Measurements from ENCODE around the gene SLC9A8. TPM values are rescaled to one million over a fixed set of nuclear protein-coding genes. Genes with fewer than 3 reads are reported as not detected.

SLC9A8 gene
- total RNA-seq, 1 donor from 2014 or later: 65.7 TPM

- POLR2A ChIA-PET: no interaction called here
- Mint-ChIP-seq H3K27me3 (no peaks in the 10 kb centered on the region), H3K4me3 (no peak overlapping the region), H3K9me3 (no peaks in the 10 kb centered on the region), H3K36me3 (ENCODE audit: low read depth) (peaks cover 8% of the 10 kb centered on the region), H3K27ac (no peak overlapping the region), H3K4me1 (peaks cover 12% of the 10 kb centered on the region)
- intact Hi-C loops (cut with micrococcal nuclease): no loop called here
- ATAC-seq (ENCODE audit: low read depth) (no peak), DNase-seq (no peak)
- no peak for TF ChIP-seq CTCF (IDR thresholded peaks at IDR 0.05)
- CTCF ChIA-PET: no interaction called here
Observed at GRCh38 chr20:49896204-49896603, 83.6 kb downstream of the SLC9A8 start.

GRCh38 chr20:49899541-49900383, 87.1 kb downstream of the SLC9A8 start:
- H3K4me3 Mint-ChIP-seq: no peak overlapping the region
- H3K9me3 Mint-ChIP-seq: no peaks in the 10 kb centered on the region
- ATAC-seq (ENCODE audit: low read depth) (no peak), DNase-seq (no peak)
- peaks cover 17% of the 10 kb centered on the region for H3K36me3 Mint-ChIP-seq (ENCODE audit: low read depth)
- H3K4me1 Mint-ChIP-seq: no peaks in the 10 kb centered on the region
- CTCF ChIA-PET: no interaction called here
- no peak overlapping the region for H3K27ac Mint-ChIP-seq
- no peak for TF ChIP-seq CTCF (IDR thresholded peaks at IDR 0.05)
- intact Hi-C loops (cut with micrococcal nuclease): no loop called here
- POLR2A ChIA-PET: interaction anchor here (0.6 to 0.8 kb wide), 2 partner anchors 15 to 577 kb away, joined by 4 to 5 read pairs; no protein-coding TSS in a partner anchor
- no peaks in the 10 kb centered on the region for H3K27me3 Mint-ChIP-seq

GRCh38 chr20:49901588-49901987, 89.0 kb downstream of the SLC9A8 start:
- ATAC-seq (ENCODE audit: low read depth) (no peak), DNase-seq (no peak)
- Mint-ChIP-seq H3K4me3 (no peak overlapping the region), H3K9me3 (no peaks in the 10 kb centered on the region), H3K27ac (no peak overlapping the region), H3K36me3 (ENCODE audit: low read depth) (peaks cover 34% of the 10 kb centered on the region), H3K4me1 (peaks cover 3% of the 10 kb centered on the region), H3K27me3 (no peaks in the 10 kb centered on the region)
- CTCF ChIA-PET: no interaction called here
- TF ChIP-seq CTCF (IDR thresholded peaks at IDR 0.05): no peak
- POLR2A ChIA-PET: no interaction called here
- intact Hi-C loops (cut with micrococcal nuclease): no loop called here

- H3K36me3 Mint-ChIP-seq (ENCODE audit: low read depth): peaks cover 55% of the 10 kb centered on the region
- ChIA-PET CTCF (no interaction called here), POLR2A (no interaction called here)
- no peaks in the 10 kb centered on the region for H3K27me3 Mint-ChIP-seq
- peaks cover 3% of the 10 kb centered on the region for H3K4me1 Mint-ChIP-seq
- DNase-seq (no peak), ATAC-seq (ENCODE audit: low read depth) (no peak)
- no peak overlapping the region for H3K27ac Mint-ChIP-seq
- intact Hi-C loops (cut with micrococcal nuclease): no loop called here
- TF ChIP-seq CTCF (IDR thresholded peaks at IDR 0.05): no peak
- no peaks in the 10 kb centered on the region for H3K9me3 Mint-ChIP-seq
- no peak overlapping the region for H3K4me3 Mint-ChIP-seq
Observed at GRCh38 chr20:49904440-49905214, 92.0 kb downstream of the SLC9A8 start.

GRCh38 chr20:49905415-49906091, 92.9 kb downstream of the SLC9A8 start:
- peaks cover 64% of the 10 kb centered on the region for H3K36me3 Mint-ChIP-seq (ENCODE audit: low read depth)
- no peak for TF ChIP-seq CTCF (IDR thresholded peaks at IDR 0.05)
- no peak overlapping the region for H3K27ac Mint-ChIP-seq
- intact Hi-C loops (cut with micrococcal nuclease): no loop called here
- DNase-seq (no peak), ATAC-seq (ENCODE audit: low read depth) (no peak)
- no peaks in the 10 kb centered on the region for H3K27me3 Mint-ChIP-seq
- H3K4me1 Mint-ChIP-seq: peaks cover 3% of the 10 kb centered on the region
- no peak overlapping the region for H3K4me3 Mint-ChIP-seq
- no peaks in the 10 kb centered on the region for H3K9me3 Mint-ChIP-seq
- ChIA-PET POLR2A (no interaction called here), CTCF (no interaction called here)

Data from activated B cell treated with CpG ODN at 0.5 μM for 24 hours (primary cell).